ENCODE data around the gene LIX1L. TPM values are rescaled to one million over a fixed set of nuclear protein-coding genes. Genes with fewer than 3 reads are reported as not detected.

Gene LIX1L
- total RNA-seq, 5 donors from 2014 or later (not counting 1 experiment from before 2014, with no cell fraction given) = 43.4 to 74.4 (median 64.2) TPM

GRCh38 chr1:145951526-145951925, 6.3 kb downstream of the LIX1L start:
- no peak overlapping the region for H3K4me3 Mint-ChIP-seq
- no peak overlapping the region for H3K4me3 ChIP-seq (ENCODE audit: control insufficient read depth in 1 of 2, extremely low read depth in 1 of 2, low read length in 1 of 2)
- no peaks in the 10 kb centered on the region for H3K27me3 ChIP-seq (replicated peaks in 1 of 2; ENCODE audit: control insufficient read depth in 2 of 2, extremely low read depth in 1 of 2, insufficient read depth in 2 of 2, low read length in 1 of 2)
- H3K36me3 Mint-ChIP-seq = peaks cover 33% of the 10 kb centered on the region
- no peak overlapping the region for H3K27ac ChIP-seq (ENCODE audit: low read length)
- peaks cover 3 to 40% of the 10 kb centered on the region in 2 donors for H3K36me3 ChIP-seq (ENCODE audit: control insufficient read depth in 2 of 2, extremely low read depth in 1 of 2, insufficient read depth in 1 of 2, low read length in 1 of 2)
- DNase-seq (no peak), ATAC-seq (replicated peaks in 1 of 4) (no peak)
- 83% methylated on average over 1 of the region's 1 CpG for WGBS (ENCODE audit: insufficient coverage)
- no peaks in the 10 kb centered on the region for H3K9me3 Mint-ChIP-seq
- H3K4me1 ChIP-seq (ENCODE audit: control insufficient read depth in 1 of 2, extremely low read depth in 1 of 2, insufficient read depth in 2 of 2, low read length in 2 of 2) = peaks cover 20 to 36% of the 10 kb centered on the region in 2 experiments
- peaks cover 74 to 82% (median 78%) of the 10 kb centered on the region in 3 donors for H3K4me1 Mint-ChIP-seq
- H3K27ac Mint-ChIP-seq = peak overlapping the region in 1 of 2 donors; percentile 65
- ChIA-PET CTCF (no interaction called here), POLR2A (interaction anchor here in 1 of 2 donors (0.6 kb wide), 1 partner anchor 29 kb away, joined by 3 read pairs; no protein-coding TSS in a partner anchor)
- H3K27me3 Mint-ChIP-seq = no peaks in the 10 kb centered on the region
- no peaks in the 10 kb centered on the region for H3K9me3 ChIP-seq

DNA sequence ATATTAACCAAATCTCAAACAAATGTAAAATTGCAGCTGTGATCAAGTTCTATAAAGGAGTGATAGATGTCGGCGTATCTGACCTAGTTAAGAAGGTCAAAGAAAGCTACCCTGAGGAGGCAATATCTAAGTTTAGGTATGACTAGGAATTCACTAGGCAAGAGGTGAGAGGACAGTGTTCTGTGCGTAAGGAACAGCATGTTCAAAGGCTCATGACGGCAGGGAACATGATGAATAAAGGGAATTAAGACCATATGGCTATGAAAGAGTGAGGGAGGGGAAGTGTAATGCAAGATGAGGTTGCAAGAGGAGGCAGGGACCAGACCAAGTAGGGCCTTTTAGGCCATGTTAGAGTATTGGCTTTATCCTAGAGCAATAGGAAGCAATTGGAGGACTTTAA, 8.6 kb downstream of the LIX1L start:
- ChIA-PET CTCF (interaction anchor here in 1 of 2 donors (0.6 kb wide), 2 partner anchors 9 to 39 kb away, joined by 3 read pairs; no protein-coding TSS in a partner anchor), POLR2A (interaction anchor here in 1 of 2 donors (0.6 kb wide), 1 partner anchor 58 kb away, joined by 3 read pairs; no protein-coding TSS in a partner anchor)
- DNase-seq (no peak), ATAC-seq (replicated peaks in 1 of 4) (no peak)
- Histone ChIP-seq H3K4me1 (ENCODE audit: control insufficient read depth in 1 of 2, extremely low read depth in 1 of 2, insufficient read depth in 2 of 2, low read length in 2 of 2) (peaks cover 0 to 26% of the 10 kb centered on the region in 2 experiments), H3K4me3 (ENCODE audit: control insufficient read depth in 1 of 2, extremely low read depth in 1 of 2, low read length in 1 of 2) (no peak overlapping the region), H3K27me3 (replicated peaks in 1 of 2; ENCODE audit: control insufficient read depth in 2 of 2, extremely low read depth in 1 of 2, insufficient read depth in 2 of 2, low read length in 1 of 2) (no peaks in the 10 kb centered on the region), H3K9me3 (no peaks in the 10 kb centered on the region), H3K36me3 (ENCODE audit: control insufficient read depth in 2 of 2, extremely low read depth in 1 of 2, insufficient read depth in 1 of 2, low read length in 1 of 2) (peaks cover 3 to 45% of the 10 kb centered on the region in 2 donors), H3K27ac (ENCODE audit: low read length) (no peak overlapping the region)
- WGBS (ENCODE audit: insufficient coverage) = 94% methylated on average over 4 of the region's 4 CpGs
- no peak overlapping the region for H3K4me3 Mint-ChIP-seq
- H3K36me3 Mint-ChIP-seq = peaks cover 29% of the 10 kb centered on the region
- peaks cover 54 to 59% (median 58%) of the 10 kb centered on the region in 3 donors for H3K4me1 Mint-ChIP-seq
- H3K9me3 Mint-ChIP-seq = no peaks in the 10 kb centered on the region
- H3K27me3 Mint-ChIP-seq = no peaks in the 10 kb centered on the region
- H3K27ac Mint-ChIP-seq = peak overlapping the region; percentile 23 to 30

DNA sequence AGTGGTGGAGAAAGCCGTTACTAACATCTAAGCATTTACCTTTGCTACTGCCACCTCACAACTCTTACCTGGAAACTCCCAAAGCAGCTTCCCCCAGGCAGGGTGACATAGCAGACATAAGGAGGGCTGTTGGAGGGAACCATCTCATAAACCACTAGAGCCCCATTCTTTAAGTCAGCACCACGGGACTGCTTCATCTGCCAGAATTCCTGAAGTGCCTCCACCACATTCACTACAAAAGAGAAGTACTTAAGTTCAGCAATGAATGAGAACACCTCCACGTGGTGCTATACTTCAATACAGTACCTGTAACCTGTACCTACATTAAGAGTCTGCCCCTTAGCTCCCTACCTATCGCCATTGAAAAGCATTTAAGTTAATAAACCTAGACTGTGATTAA, 10.3 kb downstream of the LIX1L start:
- H3K4me3 ChIP-seq (ENCODE audit: control insufficient read depth in 1 of 2, extremely low read depth in 1 of 2, low read length in 1 of 2) = no peak overlapping the region
- CTCF ChIA-PET = no interaction called here
- no peaks in the 10 kb centered on the region for H3K27me3 ChIP-seq (replicated peaks in 1 of 2; ENCODE audit: control insufficient read depth in 2 of 2, extremely low read depth in 1 of 2, insufficient read depth in 2 of 2, low read length in 1 of 2)
- H3K9me3 Mint-ChIP-seq = no peaks in the 10 kb centered on the region
- no peaks in the 10 kb centered on the region for H3K9me3 ChIP-seq
- no peak overlapping the region for H3K4me3 Mint-ChIP-seq
- no peak overlapping the region for H3K27ac Mint-ChIP-seq
- WGBS (ENCODE audit: insufficient coverage) = 100% methylated on average over 1 of the region's 4 CpGs
- ATAC-seq (replicated peaks in 1 of 4) (no peak), DNase-seq (no peak)
- peaks cover 0 to 16% of the 10 kb centered on the region in 2 experiments for H3K4me1 ChIP-seq (ENCODE audit: control insufficient read depth in 1 of 2, extremely low read depth in 1 of 2, insufficient read depth in 2 of 2, low read length in 2 of 2)
- H3K27me3 Mint-ChIP-seq = no peaks in the 10 kb centered on the region
- H3K4me1 Mint-ChIP-seq = peaks cover 46 to 56% (median 50%) of the 10 kb centered on the region in 3 donors
- peaks cover 39% of the 10 kb centered on the region for H3K36me3 Mint-ChIP-seq
- H3K27ac ChIP-seq (ENCODE audit: low read length) = no peak overlapping the region
- peaks cover 3 to 55% of the 10 kb centered on the region in 2 donors for H3K36me3 ChIP-seq (ENCODE audit: control insufficient read depth in 2 of 2, extremely low read depth in 1 of 2, insufficient read depth in 1 of 2, low read length in 1 of 2)
- POLR2A ChIA-PET = interaction anchor here in 1 of 2 donors (0.5 kb wide), 1 partner anchor 20 kb away, joined by 3 read pairs; no protein-coding TSS in a partner anchor

DNA sequence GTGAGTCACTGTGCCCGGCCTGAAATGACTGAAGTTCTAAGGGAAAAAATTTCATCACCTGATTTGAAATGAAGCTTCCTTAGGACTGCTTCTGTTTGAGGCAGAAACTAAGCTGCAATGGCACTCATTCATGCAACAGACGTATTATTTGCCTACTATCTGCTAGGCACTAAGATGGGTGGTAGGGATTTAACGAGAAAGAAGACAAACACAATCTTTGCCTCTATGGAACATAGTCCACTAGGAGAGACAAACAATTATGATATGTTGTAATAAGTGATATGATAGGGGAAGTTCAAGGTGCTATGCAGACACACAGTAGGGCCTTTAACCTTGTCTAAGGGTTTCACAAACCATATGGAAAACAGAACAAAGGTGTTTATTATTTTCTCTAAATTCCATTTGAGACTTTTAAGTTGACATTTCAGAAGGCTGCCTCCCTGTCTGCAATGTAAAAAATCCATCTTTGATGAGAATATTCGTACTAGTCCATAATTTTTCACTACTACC, 11.3 kb downstream of the LIX1L start:
- H3K27ac Mint-ChIP-seq = peak overlapping the region in 1 of 2 donors; percentile 64
- H3K4me3 Mint-ChIP-seq = no peak overlapping the region
- peaks cover 38 to 47% (median 44%) of the 10 kb centered on the region in 3 donors for H3K4me1 Mint-ChIP-seq
- no peak overlapping the region for H3K27ac ChIP-seq (ENCODE audit: low read length)
- no peaks in the 10 kb centered on the region for H3K27me3 ChIP-seq (replicated peaks in 1 of 2; ENCODE audit: control insufficient read depth in 2 of 2, extremely low read depth in 1 of 2, insufficient read depth in 2 of 2, low read length in 1 of 2)
- peaks cover 0 to 16% of the 10 kb centered on the region in 2 experiments for H3K4me1 ChIP-seq (ENCODE audit: control insufficient read depth in 1 of 2, extremely low read depth in 1 of 2, insufficient read depth in 2 of 2, low read length in 2 of 2)
- H3K9me3 Mint-ChIP-seq = no peaks in the 10 kb centered on the region
- WGBS (ENCODE audit: insufficient coverage) = no CpG with 5 or more reads among the region's 4 CpGs
- no peaks in the 10 kb centered on the region for H3K9me3 ChIP-seq
- H3K4me3 ChIP-seq (ENCODE audit: control insufficient read depth in 1 of 2, extremely low read depth in 1 of 2, low read length in 1 of 2) = no peak overlapping the region
- no peaks in the 10 kb centered on the region for H3K27me3 Mint-ChIP-seq
- H3K36me3 ChIP-seq (ENCODE audit: control insufficient read depth in 2 of 2, extremely low read depth in 1 of 2, insufficient read depth in 1 of 2, low read length in 1 of 2) = peaks cover 3 to 59% of the 10 kb centered on the region in 2 donors
- ATAC-seq (replicated peaks in 1 of 4) = no peak
- DNase-seq = no peak
- ChIA-PET POLR2A (no interaction called here), CTCF (interaction anchor here (0.6 to 0.7 kb wide), 2 partner anchors 58 to 192 kb away, joined by 4 to 5 read pairs; no protein-coding TSS in a partner anchor)
- H3K36me3 Mint-ChIP-seq = peaks cover 44% of the 10 kb centered on the region

DNA sequence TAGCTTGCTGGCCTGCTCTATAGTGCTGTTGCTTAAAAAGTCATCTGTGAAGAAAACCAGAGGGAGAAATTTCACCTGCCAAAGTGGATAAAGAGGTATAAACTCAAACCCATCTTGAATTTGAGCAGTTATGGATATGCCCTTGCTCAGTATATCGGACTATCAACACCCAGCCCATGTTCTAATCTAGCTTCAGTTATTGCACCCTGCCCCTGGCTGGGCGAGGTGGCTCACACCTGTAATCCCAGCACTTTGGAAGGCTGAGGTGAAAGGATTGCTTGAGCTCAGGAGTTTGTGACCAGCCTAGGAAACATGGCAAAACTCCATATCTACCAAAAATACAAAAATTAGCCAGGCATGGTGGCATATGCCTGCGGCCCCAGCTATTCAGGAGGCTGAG, 13.3 kb downstream of the LIX1L start:
- Histone ChIP-seq H3K27me3 (replicated peaks in 1 of 2; ENCODE audit: control insufficient read depth in 2 of 2, extremely low read depth in 1 of 2, insufficient read depth in 2 of 2, low read length in 1 of 2) (no peaks in the 10 kb centered on the region), H3K27ac (ENCODE audit: low read length) (no peak overlapping the region), H3K4me1 (ENCODE audit: control insufficient read depth in 1 of 2, extremely low read depth in 1 of 2, insufficient read depth in 2 of 2, low read length in 2 of 2) (no peaks in the 10 kb centered on the region), H3K4me3 (ENCODE audit: control insufficient read depth in 1 of 2, extremely low read depth in 1 of 2, low read length in 1 of 2) (no peak overlapping the region), H3K36me3 (ENCODE audit: control insufficient read depth in 2 of 2, extremely low read depth in 1 of 2, insufficient read depth in 1 of 2, low read length in 1 of 2) (peaks cover 0 to 59% of the 10 kb centered on the region in 2 donors), H3K9me3 (no peaks in the 10 kb centered on the region)
- ChIA-PET CTCF (interaction anchor here in 1 of 2 donors (0.6 kb wide), 1 partner anchor 98 kb away, joined by 3 read pairs; no protein-coding TSS in a partner anchor), POLR2A (interaction anchor here in 1 of 2 donors (1.2 kb wide), 1 partner anchor 22 kb away, joined by 8 read pairs; no protein-coding TSS in a partner anchor)
- no peak for ATAC-seq (replicated peaks in 1 of 4)
- DNase-seq = no peak
- Mint-ChIP-seq H3K27ac (no peak overlapping the region), H3K36me3 (peaks cover 40% of the 10 kb centered on the region), H3K9me3 (no peaks in the 10 kb centered on the region), H3K4me3 (no peak overlapping the region), H3K4me1 (peaks cover 21 to 27% (median 27%) of the 10 kb centered on the region in 3 donors), H3K27me3 (no peaks in the 10 kb centered on the region)
- WGBS (ENCODE audit: insufficient coverage) = 100% methylated on average over 1 of the region's 3 CpGs

- no peaks in the 10 kb centered on the region for H3K9me3 Mint-ChIP-seq
- DNase-seq (no peak), ATAC-seq (replicated peaks in 1 of 4) (no peak)
- H3K4me3 Mint-ChIP-seq = no peak overlapping the region
- 94% methylated on average over 4 of the region's 6 CpGs for WGBS (ENCODE audit: insufficient coverage)
- CTCF ChIA-PET = interaction anchor here in 1 of 2 donors (0.6 to 0.9 kb wide), 3 partner anchors 15 to 98 kb away, joined by 3 read pairs; no protein-coding TSS in a partner anchor
- POLR2A ChIA-PET = no interaction called here
- Histone ChIP-seq H3K27ac (ENCODE audit: low read length) (no peak overlapping the region), H3K27me3 (replicated peaks in 1 of 2; ENCODE audit: control insufficient read depth in 2 of 2, extremely low read depth in 1 of 2, insufficient read depth in 2 of 2, low read length in 1 of 2) (no peaks in the 10 kb centered on the region), H3K36me3 (ENCODE audit: control insufficient read depth in 2 of 2, extremely low read depth in 1 of 2, insufficient read depth in 1 of 2, low read length in 1 of 2) (peaks cover 0 to 57% of the 10 kb centered on the region in 2 donors), H3K9me3 (no peaks in the 10 kb centered on the region), H3K4me1 (ENCODE audit: control insufficient read depth in 1 of 2, extremely low read depth in 1 of 2, insufficient read depth in 2 of 2, low read length in 2 of 2) (no peaks in the 10 kb centered on the region), H3K4me3 (ENCODE audit: control insufficient read depth in 1 of 2, extremely low read depth in 1 of 2, low read length in 1 of 2) (no peak overlapping the region)
- peaks cover 9 to 14% (median 13%) of the 10 kb centered on the region in 3 donors for H3K4me1 Mint-ChIP-seq
- peak overlapping the region in 1 of 2 donors; percentile 56 for H3K27ac Mint-ChIP-seq
- no peaks in the 10 kb centered on the region for H3K27me3 Mint-ChIP-seq
- peaks cover 32% of the 10 kb centered on the region for H3K36me3 Mint-ChIP-seq
Measured at GRCh38 chr1:145942871-145943270, 14.9 kb downstream of the LIX1L start.
